Measurements from ENCODE around the gene DYNC1H1. TPM values are rescaled to one million over a fixed set of nuclear protein-coding genes. Genes with fewer than 3 reads are reported as not detected.

The DYNC1H1 gene
- total RNA-seq, 1 experiment from 2014 or later, result 438 TPM

GRCh38 chr14:102057480-102058114 lies 93.2 kb downstream of the DYNC1H1 start:
- TF ChIP-seq HMGXB4 (CRISPR knock-in tag; IDR thresholded peaks at IDR 0.05) (no peak), ZNF671 (CRISPR knock-in tag; IDR thresholded peaks at IDR 0.05) (no peak), HMGA2 (CRISPR knock-in tag; IDR thresholded peaks at IDR 0.05) (no peak), ZNF396 (CRISPR knock-in tag; IDR thresholded peaks at IDR 0.05; ENCODE audit: borderline replicate concordance) (no peak), PRDM15 (CRISPR knock-in tag; IDR thresholded peaks at IDR 0.05) (no peak), USF1 (CRISPR knock-in tag; IDR thresholded peaks at IDR 0.05) (no peak), ZNF219 (CRISPR knock-in tag; IDR thresholded peaks at IDR 0.05; ENCODE audit: borderline replicate concordance) (no peak), E2F4 (CRISPR knock-in tag; IDR thresholded peaks at IDR 0.05; ENCODE audit: borderline replicate concordance, low read depth) (no peak), GRHL2 (CRISPR knock-in tag; IDR thresholded peaks at IDR 0.05; ENCODE audit: insufficient replicate concordance, severe bottlenecking) (no peak), ZBTB21 (CRISPR knock-in tag; IDR thresholded peaks at IDR 0.05; ENCODE audit: borderline replicate concordance) (no peak), NR1H2 (CRISPR knock-in tag; IDR thresholded peaks at IDR 0.05) (no peak), JAZF1 (CRISPR knock-in tag; IDR thresholded peaks at IDR 0.05) (no peak)
- no peaks in the 10 kb centered on the region for H3K9me3 Mint-ChIP-seq
- no peak for ATAC-seq
- DNase-seq (ENCODE audit: low spot score), result no peak
- POLR2A ChIA-PET, result no interaction called here
- peaks cover 38% of the 10 kb centered on the region for H3K4me1 Mint-ChIP-seq
- peaks cover 4% of the 10 kb centered on the region for H3K36me3 Mint-ChIP-seq
- H3K27me3 Mint-ChIP-seq (ENCODE audit: low read depth), result no peaks in the 10 kb centered on the region
- peak overlapping the region; percentile 82; the same call in 1 of the 2 replicates for H3K27ac Mint-ChIP-seq
- H3K4me3 Mint-ChIP-seq, result no peak overlapping the region
- CTCF ChIA-PET, result interaction anchor here (1.4 to 1.6 kb wide), 2 partner anchors 11 to 39 kb away, joined by 5 to 6 read pairs; no protein-coding TSS in a partner anchor

- Mint-ChIP-seq H3K27me3 (ENCODE audit: low read depth) (no peaks in the 10 kb centered on the region), H3K27ac (peak overlapping the region; percentile 82; the same call in 1 of the 2 replicates), H3K9me3 (no peaks in the 10 kb centered on the region), H3K36me3 (no peaks in the 10 kb centered on the region), H3K4me1 (peaks cover 38% of the 10 kb centered on the region), H3K4me3 (no peak overlapping the region)
- POLR2A ChIA-PET, result no interaction called here
- no peak for ATAC-seq
- no peak for DNase-seq (ENCODE audit: low spot score)
- TF ChIP-seq TEAD4 (CRISPR knock-in tag; IDR thresholded peaks at IDR 0.05) (no peak), OVOL2 (CRISPR knock-in tag; IDR thresholded peaks at IDR 0.05; ENCODE audit: borderline replicate concordance) (no peak), SP1 (CRISPR knock-in tag; conservative IDR thresholded peaks at IDR 0.05) (no peak), ZNF232 (CRISPR knock-in tag; IDR thresholded peaks at IDR 0.05) (no peak)
- CTCF ChIA-PET, result interaction anchor here (1.4 to 1.6 kb wide), 2 partner anchors 12 to 38 kb away, joined by 5 to 6 read pairs; no protein-coding TSS in a partner anchor
Measured at GRCh38 chr14:102058146-102058545, 93.8 kb downstream of the DYNC1H1 start.
